HG03097 (cell line): ENCODE results near the gene STX17.
"Not testable (repeated sequence)": the region's sequence is repeated elsewhere in the genome, so short reads cannot be mapped to it uniquely, and the experiment has no call there.

Source experiments
- ATAC-seq: cut with Tn5 transposase; IDR thresholded peaks from one replicate; pipeline ENCODE4 v1.9.1; 2021; ENCODE audit not compliant: unreplicated experiment, low FRiP score

Gene STX17

DNA sequence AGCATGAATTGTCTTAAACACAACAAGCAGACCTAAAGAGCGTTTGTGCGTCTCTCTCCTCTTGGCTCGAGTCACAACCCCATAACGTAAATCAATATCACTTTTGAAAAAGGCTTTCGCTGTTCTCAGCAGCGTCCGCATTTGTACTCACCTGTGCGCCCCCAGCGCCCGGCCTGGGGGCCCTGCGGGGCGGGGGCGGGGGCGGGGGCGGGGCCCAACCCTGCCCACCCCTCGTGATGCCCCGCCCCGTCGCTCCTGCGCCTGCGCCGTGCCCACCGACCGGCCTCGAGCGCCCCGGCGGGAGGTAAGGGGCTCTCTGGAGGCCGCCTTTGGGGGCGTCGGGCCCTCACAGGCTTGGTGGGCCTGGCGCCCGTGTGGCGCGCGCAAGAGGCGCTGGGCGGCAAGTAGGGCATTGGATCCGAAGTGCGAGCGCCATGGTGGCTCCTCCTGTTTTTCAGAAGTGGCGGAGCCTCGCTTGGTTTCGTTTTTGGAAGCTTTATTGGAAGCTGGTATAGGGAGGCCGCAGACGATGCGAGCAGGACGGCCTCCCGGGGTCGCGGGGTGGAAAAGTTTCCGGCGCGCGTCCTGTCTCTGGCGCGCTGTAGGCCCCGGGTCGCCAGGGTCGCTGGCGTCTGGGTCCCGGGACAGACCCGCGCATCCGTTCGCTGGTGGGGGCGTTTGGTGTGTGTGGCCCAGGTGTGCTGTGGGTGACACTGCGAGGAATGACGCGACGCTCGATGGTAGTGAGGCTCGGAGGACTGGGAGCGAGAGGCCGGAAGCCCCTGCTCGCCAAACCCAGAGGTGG is at the start of gene STX17:
Gene STX17, plus strand, starts transcription at position 252 of the 805 bp plus-strand sequence. CDS start 8,586 bp downstream, outside the sequence.
- ATAC-seq = peak; percentile 76

DNA sequence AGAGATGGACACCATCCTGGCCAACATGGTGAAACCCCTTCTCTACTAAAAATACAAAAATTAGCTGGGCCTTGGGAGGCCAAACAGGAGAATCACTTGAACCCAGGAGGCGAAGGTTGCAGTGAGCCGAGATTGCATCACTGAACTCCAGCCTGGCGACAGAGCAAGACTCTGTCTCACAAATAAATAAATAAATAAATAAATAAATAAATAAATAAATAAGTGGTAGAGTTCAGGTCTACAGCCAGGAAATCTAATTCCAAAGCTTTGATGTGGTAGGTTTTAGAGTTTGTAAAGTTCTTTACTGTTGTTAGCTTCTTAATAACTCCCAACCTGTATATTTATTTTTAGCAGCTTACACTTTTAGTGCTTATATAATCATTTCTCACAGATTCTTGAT is 48.9 kb upstream of the STX17 start:
- ATAC-seq = not testable (repeated sequence)

GRCh38 chr9:99858087-99858486 is 48.4 kb upstream of the STX17 start:
- ATAC-seq = no peak

DNA sequence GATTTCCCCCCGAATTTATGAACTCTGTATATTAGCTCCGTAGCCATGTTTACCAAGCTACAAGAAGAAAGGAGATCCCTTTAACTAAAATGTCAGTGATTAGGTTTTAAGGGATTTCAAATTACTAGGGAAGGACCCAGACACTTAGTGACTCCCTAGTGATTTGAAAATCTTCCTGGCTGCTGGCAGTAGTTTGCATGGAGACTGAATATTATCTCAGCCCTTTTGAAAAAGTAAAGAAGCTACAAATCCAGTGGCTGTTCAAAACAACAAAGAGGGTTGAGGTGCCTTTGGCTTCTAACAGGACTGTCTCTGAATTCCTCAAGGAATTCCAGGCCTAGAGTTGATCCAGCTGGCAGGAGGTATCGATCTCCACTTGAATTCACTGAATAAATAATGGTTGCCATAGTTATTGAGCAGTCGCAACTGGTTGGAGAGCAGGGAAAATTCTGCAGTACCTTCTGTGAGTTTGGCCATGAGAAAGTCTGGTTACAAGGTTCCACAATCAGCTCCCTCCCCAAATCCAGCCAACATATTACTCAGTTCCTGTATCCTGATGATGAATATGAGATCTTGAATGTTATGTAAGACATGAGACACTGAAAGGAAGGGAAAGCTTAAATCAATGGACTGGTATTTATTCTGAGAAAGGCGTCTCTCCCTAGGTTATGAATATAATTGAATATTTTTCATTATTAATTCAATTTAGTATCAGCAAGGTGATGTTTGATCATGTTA is 47.0 kb upstream of the STX17 start:
- no peak for ATAC-seq

DNA sequence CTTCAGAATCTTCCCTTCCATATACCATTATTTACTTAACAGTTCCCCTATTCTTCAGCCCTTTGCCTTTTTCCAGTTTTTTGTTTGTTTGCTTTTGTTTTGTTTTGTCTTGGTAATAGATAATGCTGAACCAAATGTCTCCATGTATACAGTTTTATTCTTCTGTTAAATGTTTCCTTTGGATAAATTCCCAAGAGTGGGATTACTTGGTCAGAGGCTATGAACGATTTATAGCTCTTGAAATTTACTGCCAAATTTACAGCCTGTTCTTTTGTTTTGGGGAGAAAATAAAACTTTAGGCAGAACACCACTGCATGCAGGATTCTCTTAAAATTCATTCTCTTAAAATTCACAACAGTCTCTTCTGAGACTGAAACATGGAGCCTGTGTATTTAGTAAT is 46.2 kb upstream of the STX17 start:
- ATAC-seq = no peak

DNA sequence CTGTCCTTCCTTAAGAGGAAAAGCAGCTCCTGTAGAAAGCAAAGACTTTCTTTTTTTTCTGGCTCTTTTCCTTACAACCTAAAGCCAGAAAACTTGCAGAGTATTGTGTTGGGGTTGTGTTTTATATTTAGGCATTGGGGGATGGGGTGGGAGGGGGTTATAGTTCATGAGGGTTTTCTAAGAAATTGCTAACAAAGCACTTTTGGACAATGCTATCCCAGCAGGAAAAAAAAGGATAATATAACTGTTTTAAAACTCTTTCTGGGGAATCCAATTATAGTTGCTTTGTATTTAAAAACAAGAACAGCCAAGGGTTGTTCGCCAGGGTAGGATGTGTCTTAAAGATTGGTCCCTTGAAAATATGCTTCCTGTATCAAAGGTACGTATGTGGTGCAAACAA is 42.5 kb upstream of the STX17 start:
- no peak for ATAC-seq

DNA sequence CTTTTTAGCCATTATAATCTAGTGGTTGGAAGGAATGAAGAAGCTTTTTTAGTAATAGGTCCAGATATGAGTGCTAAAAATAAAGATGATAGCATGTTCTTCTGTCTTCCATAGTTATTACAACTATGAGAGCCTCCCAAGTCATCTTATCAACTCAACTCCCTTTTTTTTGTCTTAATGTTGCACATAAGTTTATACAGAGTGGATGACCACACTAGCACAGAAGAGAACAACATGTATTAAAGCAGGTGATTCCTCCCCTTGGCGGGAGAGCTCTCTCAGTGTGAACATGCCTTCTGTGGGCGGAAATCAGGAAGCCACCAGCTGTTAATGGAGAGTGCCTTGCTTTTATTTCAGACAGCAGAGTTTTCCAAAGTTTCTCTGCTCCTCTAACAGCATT is 40.1 kb upstream of the STX17 start:
- no peak for ATAC-seq

- no peak for ATAC-seq
Observed at GRCh38 chr9:99867536-99867935, 38.9 kb upstream of the STX17 start.

DNA sequence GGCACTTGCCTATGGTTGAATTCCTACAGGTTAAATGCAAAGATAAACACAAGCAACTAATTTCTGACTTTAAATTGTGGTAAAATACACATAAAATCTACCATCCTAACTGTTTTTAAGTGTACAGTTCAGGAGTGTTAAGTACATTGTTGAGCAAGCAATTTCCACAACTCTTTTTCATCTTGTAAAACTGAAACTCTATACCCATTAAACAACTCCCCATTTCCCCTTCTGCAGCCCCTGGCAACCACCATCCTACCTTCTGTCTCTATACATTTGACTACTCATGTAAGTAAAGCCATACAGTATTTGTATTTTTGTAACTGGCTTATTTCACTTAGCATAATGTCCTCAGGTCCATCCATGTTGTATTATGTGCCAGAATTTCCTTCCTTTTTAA is 38.5 kb upstream of the STX17 start:
- peak; percentile 50 for ATAC-seq

- peak; percentile 65 for ATAC-seq
Observed at GRCh38 chr9:99868845-99869244, 37.6 kb upstream of the STX17 start.

DNA sequence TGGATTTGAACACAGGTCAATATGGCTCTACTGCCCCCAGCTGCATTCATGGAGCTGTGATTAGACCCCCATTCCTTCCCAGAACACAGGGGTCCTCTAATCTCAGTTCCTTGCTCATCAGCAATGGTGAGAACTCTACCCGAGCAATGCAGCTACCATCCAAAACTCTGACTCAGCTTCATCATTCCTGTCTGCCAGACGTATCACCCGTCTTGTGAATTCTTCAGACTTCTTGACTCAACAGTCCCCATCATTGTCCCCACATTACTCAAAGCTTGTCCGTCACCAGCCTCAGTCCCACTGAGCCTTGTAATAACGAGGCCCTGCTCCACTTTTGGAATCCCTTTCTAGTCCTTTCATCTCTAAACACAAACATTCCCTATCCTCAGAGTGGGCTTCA is 36.3 kb upstream of the STX17 start:
- ATAC-seq = no peak

GRCh38 chr9:99873531-99873930 is 32.9 kb upstream of the STX17 start:
- no peak for ATAC-seq

GRCh38 chr9:99873943-99874584 is 32.4 kb upstream of the STX17 start:
- no peak for ATAC-seq

DNA sequence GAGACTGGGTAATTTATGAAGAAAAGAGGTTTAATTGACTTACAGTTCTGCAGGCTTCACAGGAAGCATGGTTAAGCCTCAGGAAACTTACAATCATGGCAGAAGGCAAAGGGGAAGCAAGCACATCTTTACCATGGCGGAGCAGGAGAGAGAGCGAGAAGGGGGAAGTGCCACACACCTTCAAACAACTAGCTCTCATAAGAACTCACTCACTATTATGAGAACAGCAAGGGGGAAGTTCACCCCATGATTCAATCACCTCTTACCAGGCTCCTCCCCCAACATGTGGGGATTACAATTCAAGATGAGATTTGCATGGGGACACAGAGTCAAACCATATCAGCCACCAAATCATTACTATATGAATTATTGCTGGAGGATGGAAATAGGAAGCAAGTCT is 30.3 kb upstream of the STX17 start:
- no peak for ATAC-seq

DNA sequence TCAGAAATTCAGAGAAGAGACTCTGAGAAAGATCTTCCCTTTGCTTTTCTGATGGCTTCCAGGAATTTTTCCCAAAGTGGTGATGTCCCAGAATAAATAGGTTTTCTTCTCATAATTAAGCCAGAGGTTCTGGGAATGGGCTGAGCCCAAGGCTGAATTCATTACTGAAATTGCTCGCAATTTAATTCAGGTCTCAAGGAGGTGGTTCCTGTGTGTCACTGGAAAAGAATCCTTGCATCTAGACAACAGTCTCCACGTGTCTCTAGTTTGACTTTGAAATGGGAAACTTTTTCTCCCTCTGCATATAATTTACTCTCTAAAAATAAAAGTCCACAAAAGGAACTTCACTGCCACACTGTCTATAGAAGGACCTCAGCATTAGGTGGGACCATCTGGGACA is 27.8 kb upstream of the STX17 start:
- no peak for ATAC-seq

- no peak for ATAC-seq
Observed at GRCh38 chr9:99881769-99882168, 24.7 kb upstream of the STX17 start.

DNA sequence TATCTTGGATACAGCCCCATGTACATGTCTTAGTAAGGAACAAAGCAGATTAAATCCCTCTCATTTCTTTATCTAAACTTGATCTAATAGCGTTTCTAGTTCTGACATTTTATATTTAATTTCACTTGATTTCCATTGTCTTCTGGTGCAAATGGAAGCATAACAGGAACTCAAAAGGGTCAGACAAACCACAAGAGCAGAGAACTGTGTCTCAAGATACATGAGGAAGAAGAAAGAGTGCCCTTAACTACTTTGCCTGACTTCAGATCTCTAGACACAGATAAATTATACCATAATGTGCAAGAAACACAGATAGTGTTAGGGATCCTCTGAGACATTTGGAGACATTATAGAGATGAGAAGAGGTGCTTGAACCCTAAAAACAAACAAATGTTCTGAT is 20.7 kb upstream of the STX17 start:
- no peak for ATAC-seq

GRCh38 chr9:99889120-99889519 is 17.3 kb upstream of the STX17 start:
- ATAC-seq = no peak

DNA sequence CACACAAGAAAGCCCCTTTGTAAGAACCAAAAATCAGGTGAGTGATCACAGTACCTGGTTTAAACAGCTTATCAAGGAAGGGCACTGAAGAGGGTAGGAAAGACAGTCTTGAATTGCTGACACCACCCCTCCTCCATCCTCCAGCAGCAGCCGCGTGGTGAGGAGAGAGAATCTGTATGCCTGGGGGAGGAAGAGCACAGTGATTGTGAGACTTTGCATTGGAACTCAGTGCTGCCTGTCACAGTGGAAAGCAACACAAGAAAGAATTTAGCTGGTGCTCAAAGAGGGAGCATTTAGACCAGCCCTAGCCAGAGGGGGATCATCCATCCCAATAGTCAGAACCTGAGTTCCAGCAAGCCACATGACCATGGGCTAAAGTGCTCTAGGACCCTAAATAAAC is 11.6 kb upstream of the STX17 start:
- ATAC-seq = no peak

DNA sequence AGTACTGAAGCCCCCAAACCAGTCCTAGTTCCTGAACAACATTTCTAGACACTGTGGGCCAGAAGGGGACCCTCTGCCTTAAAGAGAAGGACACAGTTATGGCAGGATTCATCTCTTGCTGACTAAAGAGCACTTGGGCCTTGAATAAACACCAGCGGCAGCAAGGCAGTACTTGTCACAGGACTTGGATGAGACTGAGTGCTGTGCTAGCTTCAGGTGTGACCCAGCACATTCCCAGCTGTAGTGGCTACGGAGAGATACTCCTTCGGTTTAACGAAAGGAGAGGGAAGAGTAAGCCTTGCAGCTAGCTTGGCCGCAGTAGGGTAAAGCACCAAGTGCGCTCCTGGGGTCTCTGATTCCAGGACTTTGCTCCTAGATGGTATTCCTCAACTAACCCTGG is 10.9 kb upstream of the STX17 start:
- no peak for ATAC-seq

DNA sequence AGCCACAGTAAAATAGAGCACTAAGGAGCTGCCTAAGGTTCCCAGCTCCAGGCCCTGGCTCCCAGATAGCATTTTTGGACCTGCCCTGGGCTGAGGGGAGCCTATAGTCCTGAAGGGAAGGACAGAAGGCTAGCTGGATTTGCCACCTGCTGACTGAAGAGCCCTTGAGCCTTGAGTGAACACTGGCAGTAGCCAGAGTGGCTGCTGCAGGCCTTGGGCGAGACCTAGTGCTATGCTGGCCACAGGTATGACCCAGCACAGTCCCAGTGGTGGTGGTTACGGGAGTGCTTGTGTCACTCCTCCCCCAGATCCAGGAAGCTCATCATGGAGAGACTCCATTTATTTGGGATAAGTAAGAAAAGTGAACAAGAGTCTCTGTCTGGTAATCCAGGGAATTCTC is 10.3 kb upstream of the STX17 start:
- no peak for ATAC-seq

GRCh38 chr9:99903393-99903792 is 3.1 kb upstream of the STX17 start:
- ATAC-seq = no peak
